ENCODE results near the gene CES2. TPM values are rescaled to one million over a fixed set of nuclear protein-coding genes. Genes with fewer than 3 reads are reported as not detected.

The CES2 gene
- total and polyA plus RNA-seq, 9 of the 15 experiments (the other 6 are each of a cell fraction or from before 2014, with no cell fraction given) = 2.2 to 37.9 (median 24.4) TPM

- TF ChIP-seq CHAMP1 (IDR thresholded peaks at IDR 0.05) (no peak), ASH1L (IDR thresholded peaks at IDR 0.05; ENCODE audit: borderline replicate concordance, low read depth, partially characterized antibody) (no peak), STAG1 (CRISPR knock-in tag; IDR thresholded peaks at IDR 0.05; ENCODE audit: borderline replicate concordance) (peak; percentile 54; the same call in 1 of the 2 replicates), CTCFL (IDR thresholded peaks at IDR 0.05; ENCODE audit: borderline replicate concordance, insufficient read depth, low read depth, low read length, poor library complexity, severe bottlenecking) (peak; percentile 46), RBM25 (IDR thresholded peaks at IDR 0.05; ENCODE audit: low read depth, low read length, severe bottlenecking) (peak; percentile 37), BCOR (IDR thresholded peaks at IDR 0.05) (0 out of 2 replicates have a peak, but pooled peaks have one; percentile 35), ZKSCAN8 (CRISPR knock-in tag; IDR thresholded peaks at IDR 0.05) (peak; percentile 99), SMARCA4 (IDR thresholded peaks at IDR 0.05) (0 out of 2 replicates have a peak, but pooled peaks have one; percentile 38), MYNN (IDR thresholded peaks at IDR 0.05) (no peak; the same call in 1 of the 2 replicates), MYNN (CRISPR knock-in tag; IDR thresholded peaks at IDR 0.05) (no peak), FOXM1 (IDR thresholded peaks at IDR 0.05; ENCODE audit: low read depth) (no peak), FOXM1 (CRISPR knock-in tag; IDR thresholded peaks at IDR 0.05; ENCODE audit: low read depth) (no peak), RCOR1 (IDR thresholded peaks at IDR 0.05; ENCODE audit: borderline replicate concordance in 1 of 2, low read depth in 2 of 2, low read length in 2 of 2) (peak in 1 of 2 experiments; percentile 31; a peak in 1 of 4 replicates), CTCF (IDR thresholded peaks at IDR 0.05 in 2 of 3, conservative IDR thresholded peaks at IDR 0.05 in 1 of 3; ENCODE audit: insufficient read depth in 2 of 3, low read depth in 1 of 3, low read length in 3 of 3) (peak; percentile 84 to 89 (median 88))
Measured at GRCh38 chr16:66954097-66954659, 18.9 kb downstream of the CES2 start (continued).
